ENCODE data around the gene NTN1. TPM values are rescaled to one million over a fixed set of nuclear protein-coding genes. Genes with fewer than 3 reads are reported as not detected.
A peak's percentile ranks its signal among the peaks of the same experiment; 100 is the strongest.

The NTN1 gene
- total and polyA plus RNA-seq, 7 donors, result 0.38 to 2.1 (median 0.85) TPM

DNA sequence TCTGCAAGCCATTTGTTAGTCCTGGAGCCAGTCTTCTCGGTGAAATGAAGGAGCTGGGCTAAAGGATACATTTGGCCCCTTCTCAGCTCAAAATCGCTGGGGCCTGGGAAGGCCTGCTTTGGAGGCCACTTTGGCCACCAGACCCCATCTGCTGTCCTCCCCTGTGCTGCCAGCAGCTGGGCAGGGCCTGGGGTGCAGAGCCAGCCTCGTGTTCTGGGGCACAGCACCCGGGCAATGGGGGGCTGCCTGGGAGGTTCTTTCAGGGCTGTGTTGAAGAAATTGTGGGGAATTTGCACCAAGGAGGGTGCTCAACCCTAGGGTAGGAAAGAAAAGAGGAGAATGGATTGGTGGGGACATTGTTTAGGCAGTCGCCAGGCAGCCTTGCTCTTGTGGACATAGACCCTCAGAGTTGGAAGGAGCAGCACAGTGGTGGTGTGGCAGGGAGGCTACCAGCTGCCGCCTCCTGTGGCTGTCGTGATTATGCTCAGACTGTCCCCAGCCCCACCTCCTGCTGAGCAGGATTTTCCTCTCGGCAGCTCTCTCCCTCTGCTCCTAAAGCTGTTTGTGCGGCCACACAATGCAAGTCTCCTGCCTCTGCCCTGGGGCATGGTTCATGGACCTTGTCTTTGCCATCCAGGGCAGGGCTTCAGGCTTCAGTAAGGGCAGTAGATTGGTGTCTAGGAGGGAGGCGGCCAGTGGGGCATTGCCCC lies 174.8 kb downstream of the NTN1 start:
- 56 to 68% (median 62%) methylated on average over 10 of the region's 10 CpGs for WGBS, 3 donors
- intact Hi-C loops (cut with DNase I), result no loop called here
- H3K27ac ChIP-seq, result no peak overlapping the region
- H3K36me3 ChIP-seq (ENCODE audit: insufficient read depth in 1 of 2, low read depth in 1 of 2), result no peaks in the 10 kb centered on the region
- H3K9me3 ChIP-seq, result no peaks in the 10 kb centered on the region
- peaks cover 15% of the 10 kb centered on the region for H3K4me1 ChIP-seq
- DNase-seq (no peak), ATAC-seq (no peak)
- TF ChIP-seq, protein P1, sequence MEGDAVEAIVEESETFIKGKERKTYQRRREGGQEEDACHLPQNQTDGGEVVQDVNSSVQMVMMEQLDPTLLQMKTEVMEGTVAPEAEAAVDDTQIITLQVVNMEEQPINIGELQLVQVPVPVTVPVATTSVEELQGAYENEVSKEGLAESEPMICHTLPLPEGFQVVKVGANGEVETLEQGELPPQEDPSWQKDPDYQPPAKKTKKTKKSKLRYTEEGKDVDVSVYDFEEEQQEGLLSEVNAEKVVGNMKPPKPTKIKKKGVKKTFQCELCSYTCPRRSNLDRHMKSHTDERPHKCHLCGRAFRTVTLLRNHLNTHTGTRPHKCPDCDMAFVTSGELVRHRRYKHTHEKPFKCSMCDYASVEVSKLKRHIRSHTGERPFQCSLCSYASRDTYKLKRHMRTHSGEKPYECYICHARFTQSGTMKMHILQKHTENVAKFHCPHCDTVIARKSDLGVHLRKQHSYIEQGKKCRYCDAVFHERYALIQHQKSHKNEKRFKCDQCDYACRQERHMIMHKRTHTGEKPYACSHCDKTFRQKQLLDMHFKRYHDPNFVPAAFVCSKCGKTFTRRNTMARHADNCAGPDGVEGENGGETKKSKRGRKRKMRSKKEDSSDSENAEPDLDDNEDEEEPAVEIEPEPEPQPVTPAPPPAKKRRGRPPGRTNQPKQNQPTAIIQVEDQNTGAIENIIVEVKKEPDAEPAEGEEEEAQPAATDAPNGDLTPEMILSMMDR (IDR thresholded peaks at IDR 0.05), result no peak
- no peaks in the 10 kb centered on the region for H3K27me3 ChIP-seq (ENCODE audit: insufficient read depth in 3 of 3, low read length in 2 of 3)
- no peak overlapping the region for H3K4me3 ChIP-seq

DNA sequence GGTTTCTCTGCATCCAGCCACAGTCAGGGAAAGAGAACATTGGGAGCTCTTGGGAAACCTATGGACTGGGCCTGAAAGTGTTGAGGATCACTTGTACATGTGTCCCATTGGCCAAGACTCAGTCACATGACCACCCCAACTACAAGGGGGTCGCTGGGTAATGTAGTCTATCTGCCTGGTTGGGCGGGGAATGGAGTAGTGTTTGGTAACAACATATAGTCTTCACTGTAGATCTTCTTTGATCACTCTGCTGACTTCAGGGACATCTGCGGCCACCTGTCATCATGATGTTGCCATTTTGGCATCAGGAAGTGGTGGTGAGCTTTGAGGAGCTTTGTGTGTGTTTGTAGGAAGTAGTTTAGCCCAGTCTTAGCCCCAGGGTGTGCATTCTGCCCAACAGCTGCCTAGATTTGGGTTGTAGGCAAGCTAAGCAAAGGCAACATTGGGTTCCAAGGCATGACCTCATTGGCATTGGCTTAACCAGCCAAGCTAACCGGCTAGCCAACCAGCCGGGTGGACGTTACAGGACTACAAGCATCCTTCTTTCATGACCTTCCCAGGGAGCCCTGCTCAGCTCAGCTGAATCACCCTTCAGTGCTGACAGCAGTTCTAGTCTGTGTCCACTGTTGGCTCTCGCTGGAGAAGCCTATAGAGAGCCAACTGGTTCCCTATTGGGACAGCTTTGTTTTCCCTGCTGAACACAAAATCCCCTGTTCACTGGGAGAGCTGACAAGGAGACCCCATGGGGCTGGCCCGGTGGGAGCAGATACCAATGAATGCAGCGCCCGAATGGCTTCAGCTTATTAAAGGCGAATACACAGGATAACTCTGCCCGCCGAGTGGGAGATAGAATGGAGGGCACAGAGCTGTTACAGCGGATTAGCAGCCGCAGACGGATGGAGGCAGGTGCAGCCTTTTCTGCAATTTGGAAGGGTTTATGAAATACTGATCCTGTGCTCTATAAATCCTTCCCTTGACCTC lies 178.6 kb downstream of the NTN1 start:
- no peaks in the 10 kb centered on the region for H3K9me3 ChIP-seq
- intact Hi-C loops (cut with DNase I), result loop anchor here in 1 of 2 donors (10.0 kb wide), 1 partner anchor 55 kb away; no protein-coding TSS in a partner anchor
- 26 to 44% (median 26%) methylated on average over 16 of the region's 16 CpGs for WGBS, 3 donors
- H3K4me3 ChIP-seq, result peak overlapping the region; percentile 22
- peak overlapping the region; percentile 56 for H3K27ac ChIP-seq
- DNase-seq, result no peak
- peaks cover 15% of the 10 kb centered on the region for H3K4me1 ChIP-seq
- peak; percentile 65 to 91 (median 80) for ATAC-seq
- H3K36me3 ChIP-seq (ENCODE audit: insufficient read depth in 1 of 2, low read depth in 1 of 2), result no peaks in the 10 kb centered on the region
- no peaks in the 10 kb centered on the region for H3K27me3 ChIP-seq (ENCODE audit: insufficient read depth in 3 of 3, low read length in 2 of 3)
- TF ChIP-seq, protein P1 (IDR thresholded peaks at IDR 0.05), result no peak

DNA sequence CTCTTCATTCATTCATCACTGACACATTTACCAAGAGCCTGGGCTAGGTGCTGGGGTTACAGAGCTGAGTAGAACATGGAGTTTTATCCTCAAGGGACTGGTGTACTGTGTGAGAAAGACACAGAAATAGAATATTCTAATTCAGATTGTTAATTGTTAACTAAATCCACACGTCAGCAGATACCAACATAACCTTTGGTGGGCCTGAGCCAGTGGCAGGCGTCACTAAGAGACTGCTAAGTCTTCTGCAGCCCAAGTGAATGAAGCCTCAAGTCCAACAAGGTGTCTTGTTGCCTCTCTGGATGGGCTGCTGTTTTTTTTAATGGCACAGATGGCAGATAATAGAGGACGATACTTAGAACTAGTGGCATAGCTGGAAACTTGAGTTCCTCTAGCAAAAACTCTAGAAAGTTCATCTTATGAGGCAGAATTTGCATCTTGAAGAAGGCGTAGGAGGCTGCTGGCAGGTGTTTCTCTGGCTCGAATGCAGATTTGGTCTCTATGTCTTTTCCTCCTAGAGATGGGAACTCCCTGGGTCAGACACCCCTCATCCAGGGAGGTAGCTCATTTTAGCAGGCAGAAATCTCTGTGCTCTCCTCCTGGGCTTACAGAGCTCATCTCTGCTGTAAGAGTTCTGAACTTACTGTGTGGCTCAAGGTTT lies 179.5 kb downstream of the NTN1 start:
- Histone ChIP-seq H3K4me3 (peak overlapping the region; percentile 22), H3K4me1 (peaks cover 15% of the 10 kb centered on the region), H3K36me3 (ENCODE audit: insufficient read depth in 1 of 2, low read depth in 1 of 2) (no peaks in the 10 kb centered on the region), H3K9me3 (no peaks in the 10 kb centered on the region), H3K27ac (peak overlapping the region; percentile 56), H3K27me3 (ENCODE audit: insufficient read depth in 3 of 3, low read length in 2 of 3) (no peaks in the 10 kb centered on the region)
- intact Hi-C loops (cut with DNase I), result loop anchor here in 1 of 2 donors (10.0 kb wide), 1 partner anchor 56 kb away; no protein-coding TSS in a partner anchor
- TF ChIP-seq, protein P1 (IDR thresholded peaks at IDR 0.05), result no peak
- peak in 1 of 4 donors; percentile 3 for ATAC-seq
- DNase-seq, result no peak
- 43 to 59% (median 43%) methylated on average over 5 of the region's 5 CpGs for WGBS, 3 donors

DNA sequence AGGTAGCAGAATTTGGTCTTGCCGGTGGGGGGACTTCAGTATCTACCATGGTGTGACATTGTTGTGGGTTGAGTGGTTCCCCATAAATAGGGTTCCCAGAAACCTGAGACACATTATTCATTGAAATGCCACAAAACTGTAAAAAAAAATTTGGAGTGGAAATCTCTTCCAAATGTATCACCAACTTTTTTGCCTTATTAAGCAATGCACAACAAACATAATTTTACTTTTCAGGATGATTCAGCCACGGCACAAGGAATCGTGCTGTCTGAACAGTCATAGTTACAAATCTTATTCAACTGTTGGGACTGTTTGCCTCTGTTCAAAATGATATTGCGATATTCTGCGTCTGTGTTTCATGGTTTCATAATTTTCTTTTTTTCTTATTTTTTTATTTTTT lies 181.2 kb downstream of the NTN1 start:
- WGBS, 3 donors, result 85 to 93% (median 88%) methylated on average over 5 of the region's 5 CpGs
- DNase-seq, result no peak
- no peaks in the 10 kb centered on the region for H3K9me3 ChIP-seq
- TF ChIP-seq, protein P1 (IDR thresholded peaks at IDR 0.05), result no peak
- peaks cover 15% of the 10 kb centered on the region for H3K4me1 ChIP-seq
- ATAC-seq, result no peak
- no peak overlapping the region for H3K4me3 ChIP-seq
- H3K27me3 ChIP-seq (ENCODE audit: insufficient read depth in 3 of 3, low read length in 2 of 3), result no peaks in the 10 kb centered on the region
- H3K36me3 ChIP-seq (ENCODE audit: insufficient read depth in 1 of 2, low read depth in 1 of 2), result no peaks in the 10 kb centered on the region
- no peak overlapping the region for H3K27ac ChIP-seq
- intact Hi-C loops (cut with DNase I), result loop anchor here in 1 of 2 donors (10.0 kb wide), 1 partner anchor 58 kb away; no protein-coding TSS in a partner anchor
